Spinal cord (tissue), 4 donors: ENCODE data around the gene SLMAP. TPM values are rescaled to one million over a fixed set of nuclear protein-coding genes. Genes with fewer than 3 reads are reported as not detected.

ENCODE experiments used
- polyA plus RNA-seq, 2 donors: library from polyadenylated mRNA; unstranded; fragments of 120-200 nt; gene quantifications; one replicate each; pipeline ENCODE4 v1.2.1, GENCODE V29; 2013; ENCODE audit not compliant: insufficient read length in 2 of 2
- total RNA-seq, 2 donors: library from RNA; depleted of rRNA in 1 of 2; stranded (reverse); fragments of 120-200 nt in 1 of 2; fragments of >200 nt in 1 of 2; gene quantifications; one replicate each; pipeline versions ENCODE4 v1.2.3 to v1.2.4, GENCODE V29; 2013 to 2014

Gene SLMAP
- total and polyA plus RNA-seq, 4 donors: 36.3 to 80.9 (median 40.6) TPM

Other genes starting within 250 kb of the SLMAP start
- 1 to 10 TPM; 2.8 to 7.8 TPM for gene DNAH12, start 212.0 kb upstream of the SLMAP start, total RNA-seq
- 1 to 10 TPM; 5.9 to 6.1 TPM for gene DNAH12, start 212.0 kb upstream of the SLMAP start, polyA plus RNA-seq
- 10 to 100 TPM; 13.2 to 14.4 TPM for gene PDE12, start 200.0 kb upstream of the SLMAP start, total RNA-seq
- gene PDE12, start 200.0 kb upstream of the SLMAP start, polyA plus RNA-seq: 10 to 100 TPM; 14.1 to 14.7 TPM
- 100 to 1,000 TPM; 108 to 177 TPM for gene ARF4, start 159.0 kb upstream of the SLMAP start, total RNA-seq
- gene ARF4, start 159.0 kb upstream of the SLMAP start, polyA plus RNA-seq: 100 to 1,000 TPM; 194 to 199 TPM
- 10 to 100 TPM; 24.6 to 59.4 TPM for gene DENND6A, start 63.2 kb upstream of the SLMAP start, total RNA-seq
- 10 to 100 TPM; 19.1 to 20.4 TPM for gene DENND6A, start 63.2 kb upstream of the SLMAP start, polyA plus RNA-seq